Panc1 (cell line): ENCODE results near the gene FARP1.

Experiments
- SIN3A ChIP-seq: IDR thresholded peaks from 2 replicates; pipeline ENCODE4 v1.6.1; 2012; ENCODE audit warnings: low read depth, mild to moderate bottlenecking, low read length, moderate library complexity, borderline replicate concordance; ENCODE audit not compliant: insufficient read depth
- TCF7L2 ChIP-seq: IDR thresholded peaks from 2 replicates; pipeline ENCODE4 v1.6.1; 2011; ENCODE audit warnings: mild to moderate bottlenecking, low read depth, low read length, inconsistent platforms
- TF ChIP-seq, protein P1 (sequence below): fragments of 450-650 bp; IDR thresholded peaks from 2 replicates; pipeline ENCODE4 v1.5.1; 2017; ENCODE audit warnings: mild to moderate bottlenecking

GRCh38 chr13:98476538-98476966 is 333.7 kb downstream of the FARP1 start:
- TF ChIP-seq, protein P1, sequence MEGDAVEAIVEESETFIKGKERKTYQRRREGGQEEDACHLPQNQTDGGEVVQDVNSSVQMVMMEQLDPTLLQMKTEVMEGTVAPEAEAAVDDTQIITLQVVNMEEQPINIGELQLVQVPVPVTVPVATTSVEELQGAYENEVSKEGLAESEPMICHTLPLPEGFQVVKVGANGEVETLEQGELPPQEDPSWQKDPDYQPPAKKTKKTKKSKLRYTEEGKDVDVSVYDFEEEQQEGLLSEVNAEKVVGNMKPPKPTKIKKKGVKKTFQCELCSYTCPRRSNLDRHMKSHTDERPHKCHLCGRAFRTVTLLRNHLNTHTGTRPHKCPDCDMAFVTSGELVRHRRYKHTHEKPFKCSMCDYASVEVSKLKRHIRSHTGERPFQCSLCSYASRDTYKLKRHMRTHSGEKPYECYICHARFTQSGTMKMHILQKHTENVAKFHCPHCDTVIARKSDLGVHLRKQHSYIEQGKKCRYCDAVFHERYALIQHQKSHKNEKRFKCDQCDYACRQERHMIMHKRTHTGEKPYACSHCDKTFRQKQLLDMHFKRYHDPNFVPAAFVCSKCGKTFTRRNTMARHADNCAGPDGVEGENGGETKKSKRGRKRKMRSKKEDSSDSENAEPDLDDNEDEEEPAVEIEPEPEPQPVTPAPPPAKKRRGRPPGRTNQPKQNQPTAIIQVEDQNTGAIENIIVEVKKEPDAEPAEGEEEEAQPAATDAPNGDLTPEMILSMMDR, result no peak
- TF ChIP-seq TCF7L2, result no peak
- TF ChIP-seq SIN3A, result no peak
